ENCODE measurements around the gene DHX35. TPM values are rescaled to one million over a fixed set of nuclear protein-coding genes. Genes with fewer than 3 reads are reported as not detected.

Gene DHX35
- total and polyA plus RNA-seq, 2 experiments from 2014 or later: 8.3 to 25.9 TPM

DNA sequence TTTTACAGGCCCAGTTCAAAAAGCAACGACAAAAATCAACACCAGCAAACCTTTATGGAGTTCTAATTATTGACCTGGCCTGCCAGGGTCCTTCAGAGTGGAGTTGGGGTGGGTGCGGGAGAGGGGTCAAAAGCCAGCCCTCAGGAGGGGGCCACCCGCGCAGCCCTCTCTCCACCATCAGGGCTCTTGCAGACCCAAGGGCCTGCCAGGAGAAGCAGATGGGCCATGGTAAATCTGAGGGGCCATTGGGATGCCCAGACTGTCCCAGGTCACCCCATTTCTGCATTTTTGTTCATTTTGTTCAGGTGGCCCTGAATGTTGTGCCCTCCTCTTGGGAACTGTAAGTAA lies 88.4 kb downstream of the DHX35 start (continued):
- TF ChIP-seq, protein P1, sequence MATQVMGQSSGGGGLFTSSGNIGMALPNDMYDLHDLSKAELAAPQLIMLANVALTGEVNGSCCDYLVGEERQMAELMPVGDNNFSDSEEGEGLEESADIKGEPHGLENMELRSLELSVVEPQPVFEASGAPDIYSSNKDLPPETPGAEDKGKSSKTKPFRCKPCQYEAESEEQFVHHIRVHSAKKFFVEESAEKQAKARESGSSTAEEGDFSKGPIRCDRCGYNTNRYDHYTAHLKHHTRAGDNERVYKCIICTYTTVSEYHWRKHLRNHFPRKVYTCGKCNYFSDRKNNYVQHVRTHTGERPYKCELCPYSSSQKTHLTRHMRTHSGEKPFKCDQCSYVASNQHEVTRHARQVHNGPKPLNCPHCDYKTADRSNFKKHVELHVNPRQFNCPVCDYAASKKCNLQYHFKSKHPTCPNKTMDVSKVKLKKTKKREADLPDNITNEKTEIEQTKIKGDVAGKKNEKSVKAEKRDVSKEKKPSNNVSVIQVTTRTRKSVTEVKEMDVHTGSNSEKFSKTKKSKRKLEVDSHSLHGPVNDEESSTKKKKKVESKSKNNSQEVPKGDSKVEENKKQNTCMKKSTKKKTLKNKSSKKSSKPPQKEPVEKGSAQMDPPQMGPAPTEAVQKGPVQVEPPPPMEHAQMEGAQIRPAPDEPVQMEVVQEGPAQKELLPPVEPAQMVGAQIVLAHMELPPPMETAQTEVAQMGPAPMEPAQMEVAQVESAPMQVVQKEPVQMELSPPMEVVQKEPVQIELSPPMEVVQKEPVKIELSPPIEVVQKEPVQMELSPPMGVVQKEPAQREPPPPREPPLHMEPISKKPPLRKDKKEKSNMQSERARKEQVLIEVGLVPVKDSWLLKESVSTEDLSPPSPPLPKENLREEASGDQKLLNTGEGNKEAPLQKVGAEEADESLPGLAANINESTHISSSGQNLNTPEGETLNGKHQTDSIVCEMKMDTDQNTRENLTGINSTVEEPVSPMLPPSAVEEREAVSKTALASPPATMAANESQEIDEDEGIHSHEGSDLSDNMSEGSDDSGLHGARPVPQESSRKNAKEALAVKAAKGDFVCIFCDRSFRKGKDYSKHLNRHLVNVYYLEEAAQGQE (IDR thresholded peaks at IDR 0.05; ENCODE audit: unreplicated experiment): no peak
- TF ChIP-seq JUNB (IDR thresholded peaks at IDR 0.05; ENCODE audit: unreplicated experiment): no peak
- no peak for TF ChIP-seq EZH2 (IDR thresholded peaks at IDR 0.05; ENCODE audit: low read depth, unreplicated experiment)
- no peak for TF ChIP-seq CREB1 (CRISPR knock-in tag; IDR thresholded peaks at IDR 0.05; ENCODE audit: low read depth)
- TF ChIP-seq ZNF114 (CRISPR knock-in tag; IDR thresholded peaks at IDR 0.05): no peak
- TF ChIP-seq NANOG (IDR thresholded peaks at IDR 0.05; ENCODE audit: borderline replicate concordance): no peak
- no peak for TF ChIP-seq POLR2AphosphoS5 (IDR thresholded peaks at IDR 0.05; ENCODE audit: low read depth)
- TF ChIP-seq EZH2phosphoT487 (IDR thresholded peaks at IDR 0.05; ENCODE audit: unreplicated experiment): no peak
- TF ChIP-seq, protein P2, sequence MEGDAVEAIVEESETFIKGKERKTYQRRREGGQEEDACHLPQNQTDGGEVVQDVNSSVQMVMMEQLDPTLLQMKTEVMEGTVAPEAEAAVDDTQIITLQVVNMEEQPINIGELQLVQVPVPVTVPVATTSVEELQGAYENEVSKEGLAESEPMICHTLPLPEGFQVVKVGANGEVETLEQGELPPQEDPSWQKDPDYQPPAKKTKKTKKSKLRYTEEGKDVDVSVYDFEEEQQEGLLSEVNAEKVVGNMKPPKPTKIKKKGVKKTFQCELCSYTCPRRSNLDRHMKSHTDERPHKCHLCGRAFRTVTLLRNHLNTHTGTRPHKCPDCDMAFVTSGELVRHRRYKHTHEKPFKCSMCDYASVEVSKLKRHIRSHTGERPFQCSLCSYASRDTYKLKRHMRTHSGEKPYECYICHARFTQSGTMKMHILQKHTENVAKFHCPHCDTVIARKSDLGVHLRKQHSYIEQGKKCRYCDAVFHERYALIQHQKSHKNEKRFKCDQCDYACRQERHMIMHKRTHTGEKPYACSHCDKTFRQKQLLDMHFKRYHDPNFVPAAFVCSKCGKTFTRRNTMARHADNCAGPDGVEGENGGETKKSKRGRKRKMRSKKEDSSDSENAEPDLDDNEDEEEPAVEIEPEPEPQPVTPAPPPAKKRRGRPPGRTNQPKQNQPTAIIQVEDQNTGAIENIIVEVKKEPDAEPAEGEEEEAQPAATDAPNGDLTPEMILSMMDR (conservative IDR thresholded peaks at IDR 0.05; ENCODE audit: low read depth in 2 of 2): no peak
- TF ChIP-seq STAT1 (IDR thresholded peaks at IDR 0.05; ENCODE audit: unreplicated experiment): no peak

GRCh38 chr20:39052676-39053075 lies 90.5 kb downstream of the DHX35 start:
- H3K79me2 ChIP-seq (replicated peaks; ENCODE audit: insufficient read depth): no peaks in the 10 kb centered on the region
- Mint-ChIP-seq H3K4me1 (0 out of 3 replicates have a peak, but pooled peaks cover 3% of the 10 kb centered on the region), H3K27ac (no peak overlapping the region), H3K4me3 (no peak overlapping the region), H3K9me3 (no peaks in the 10 kb centered on the region), H3K27me3 (ENCODE audit: insufficient read depth, low read depth, poor library complexity) (peaks cover 14% of the 10 kb centered on the region), H3K36me3 (ENCODE audit: low read depth) (no peaks in the 10 kb centered on the region)
- no peaks in the 10 kb centered on the region for H3K36me3 ChIP-seq (ENCODE audit: insufficient read depth)
- no peaks in the 10 kb centered on the region for H3F3A ChIP-seq (replicated peaks; ENCODE audit: low read depth)
- peaks cover 10% of the 10 kb centered on the region for H3K27me3 ChIP-seq (ENCODE audit: insufficient read depth)
- no peaks in the 10 kb centered on the region for H3K9me2 ChIP-seq (ENCODE audit: insufficient read depth)
- no peak overlapping the region for H3K4me3 ChIP-seq
- peaks cover 10% of the 10 kb centered on the region; the same call in 1 of the 2 replicates for H3K4me1 ChIP-seq (ENCODE audit: insufficient read depth)
- no peak overlapping the region for H3K4me2 ChIP-seq
- no peak overlapping the region for H2AFZ ChIP-seq
- TF ChIP-seq, protein P1 (IDR thresholded peaks at IDR 0.05; ENCODE audit: unreplicated experiment): no peak
- TF ChIP-seq EZH2phosphoT487 (IDR thresholded peaks at IDR 0.05; ENCODE audit: unreplicated experiment) (no peak), STAT1 (IDR thresholded peaks at IDR 0.05; ENCODE audit: unreplicated experiment) (no peak)
- H3K27ac ChIP-seq (ENCODE audit: low read depth): no peak overlapping the region
- DNase-seq (ENCODE audit: low spot score) (no peak), ATAC-seq (no peak)
- H4K20me1 ChIP-seq (replicated peaks; ENCODE audit: insufficient read depth): no peaks in the 10 kb centered on the region
